ENCODE measurements around the gene KBTBD13.
A peak's percentile ranks its signal among the peaks of the same experiment; 100 is the strongest.

DNA sequence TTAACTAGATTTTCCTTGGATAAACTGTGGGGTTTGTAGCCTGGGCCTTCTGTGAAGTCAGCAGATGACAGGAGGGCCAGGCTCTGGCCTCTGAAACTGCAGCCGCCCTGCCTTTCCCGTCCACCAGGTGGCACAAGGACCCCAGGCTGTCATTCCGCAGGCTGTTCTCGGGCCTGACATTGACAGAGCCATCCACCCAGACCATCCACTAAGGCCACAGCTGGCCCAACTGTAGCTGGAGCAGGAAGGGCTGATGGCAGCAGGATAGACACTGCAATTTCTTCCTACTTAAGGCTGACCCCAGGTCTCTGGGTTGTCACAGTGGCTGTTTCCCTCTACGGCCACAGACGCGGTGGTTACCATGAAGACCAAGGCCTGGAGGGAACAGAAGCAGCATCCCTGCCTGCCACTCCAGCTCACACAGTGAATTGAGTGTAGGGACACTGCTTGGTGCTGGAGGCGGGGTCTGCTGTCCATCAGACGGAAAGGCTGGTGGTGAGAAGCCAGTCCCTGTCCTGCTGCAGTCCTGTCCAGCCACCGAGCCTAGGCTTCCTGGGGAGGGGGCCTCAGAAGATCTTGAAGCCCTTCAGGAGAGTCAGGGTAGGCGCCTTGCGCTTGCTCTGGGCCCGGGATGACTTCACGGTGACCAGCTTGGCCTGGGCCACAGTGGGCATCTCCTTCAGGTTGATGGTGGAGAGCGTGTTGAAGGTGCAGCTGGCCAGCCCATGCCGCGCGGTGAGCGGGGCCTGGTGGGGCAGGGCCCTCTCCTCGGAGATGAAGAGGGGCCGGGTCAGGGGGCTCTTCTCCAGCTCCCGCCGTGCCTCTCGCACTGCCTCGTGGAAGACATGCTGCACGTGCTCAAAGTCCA, 22.0 kb upstream of the KBTBD13 start:
- TF ChIP-seq POLR2AphosphoS5 (IDR thresholded peaks at IDR 0.05) (peak in 1 of 3 donors; percentile 32), POLR2A (IDR thresholded peaks at IDR 0.05) (no peak)
- TF ChIP-seq, protein P1, sequence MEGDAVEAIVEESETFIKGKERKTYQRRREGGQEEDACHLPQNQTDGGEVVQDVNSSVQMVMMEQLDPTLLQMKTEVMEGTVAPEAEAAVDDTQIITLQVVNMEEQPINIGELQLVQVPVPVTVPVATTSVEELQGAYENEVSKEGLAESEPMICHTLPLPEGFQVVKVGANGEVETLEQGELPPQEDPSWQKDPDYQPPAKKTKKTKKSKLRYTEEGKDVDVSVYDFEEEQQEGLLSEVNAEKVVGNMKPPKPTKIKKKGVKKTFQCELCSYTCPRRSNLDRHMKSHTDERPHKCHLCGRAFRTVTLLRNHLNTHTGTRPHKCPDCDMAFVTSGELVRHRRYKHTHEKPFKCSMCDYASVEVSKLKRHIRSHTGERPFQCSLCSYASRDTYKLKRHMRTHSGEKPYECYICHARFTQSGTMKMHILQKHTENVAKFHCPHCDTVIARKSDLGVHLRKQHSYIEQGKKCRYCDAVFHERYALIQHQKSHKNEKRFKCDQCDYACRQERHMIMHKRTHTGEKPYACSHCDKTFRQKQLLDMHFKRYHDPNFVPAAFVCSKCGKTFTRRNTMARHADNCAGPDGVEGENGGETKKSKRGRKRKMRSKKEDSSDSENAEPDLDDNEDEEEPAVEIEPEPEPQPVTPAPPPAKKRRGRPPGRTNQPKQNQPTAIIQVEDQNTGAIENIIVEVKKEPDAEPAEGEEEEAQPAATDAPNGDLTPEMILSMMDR (IDR thresholded peaks at IDR 0.05) = peak; percentile 85 to 97 (median 93)

Data from transverse colon (tissue), 4 donors.